Activated CD8-positive, alpha-beta memory T cell treated with anti-CD3 and anti-CD28 coated beads, Interleukin-2, amount 10 ng/mL, durations not matched to agents 7 days and 5 days (primary cell): Measurements from ENCODE around the gene LGI4. TPM values are rescaled to one million over a fixed set of nuclear protein-coding genes. Genes with fewer than 3 reads are reported as not detected.

ENCODE experiments used
- total RNA-seq, 2 experiments: library from RNA; stranded (reverse); gene quantifications; one replicate each; pipeline ENCODE4 v1.2.3, GENCODE V29; 2021

Gene LGI4
- total RNA-seq, 2 experiments from 2014 or later, result not detected

Other genes with a start within 250 kb of the LGI4 start
- 1 to 10 TPM; 2.7 TPM for gene ZNF30, start 208.2 kb downstream of the LGI4 start, total RNA-seq
- 10 to 100 TPM; 13.5 to 15.3 TPM for gene ZNF792, start 170.8 kb downstream of the LGI4 start, total RNA-seq
- 100 to 1,000 TPM; 109 to 127 TPM for gene GRAMD1A, start 134.7 kb downstream of the LGI4 start, total RNA-seq
- under 1 TPM; 0.26 to 0.37 TPM for gene SCN1B, start 104.6 kb downstream of the LGI4 start, total RNA-seq
- gene HPN, start 93.3 kb downstream of the LGI4 start, total RNA-seq, result not detected
- gene FXYD3, start 19.2 kb downstream of the LGI4 start, total RNA-seq, result not detected
- under 1 TPM in 1 of 2 experiments, not detected in 1; 0.61 TPM for gene FXYD1, start 3.8 kb upstream of the LGI4 start, total RNA-seq
- 1 to 10 TPM; 1.1 to 1.9 TPM for gene FXYD7, start 8.2 kb upstream of the LGI4 start, total RNA-seq
- gene FXYD5, start 19.7 kb upstream of the LGI4 start, total RNA-seq, result 100 to 1,000 TPM; 262 to 354 TPM
- not detected for gene FAM187B, start 93.7 kb upstream of the LGI4 start, total RNA-seq
- 10 to 100 TPM in 1 of 2 experiments, 1 to 10 TPM in 1; 7.2 to 10.0 TPM for gene LSR, start 113.9 kb upstream of the LGI4 start, total RNA-seq
- gene USF2, start 133.9 kb upstream of the LGI4 start, total RNA-seq, result 100 to 1,000 TPM; 138 to 154 TPM
- gene HAMP, start 147.5 kb upstream of the LGI4 start, total RNA-seq, result under 1 TPM; 0.55 to 0.77 TPM
- under 1 TPM in 1 of 2 experiments, not detected in 1; 0.26 TPM for gene MAG, start 157.1 kb upstream of the LGI4 start, total RNA-seq
- gene CD22, start 194.1 kb upstream of the LGI4 start, total RNA-seq, result under 1 TPM in 1 of 2 experiments, not detected in 1; 0.41 TPM
- gene FFAR1, start 212.8 kb upstream of the LGI4 start, total RNA-seq, result not detected
- gene FFAR3, start 223.4 kb upstream of the LGI4 start, total RNA-seq, result not detected
- gene GPR42, start 236.0 kb upstream of the LGI4 start, total RNA-seq, result under 1 TPM in 1 of 2 experiments, not detected in 1; 0.12 TPM